GM23338 (cell line): ENCODE results near the gene KDM1A.

ENCODE experiments used
- CTCF ChIP-seq, 2 experiments: fragments of 200-600 bp in 1 of 2; sonication (generic) in 1 of 2; conservative IDR thresholded peaks; 2 replicates each; pipeline versions ENCODE4 v1.5.1 to v1.6.1; 2016 to 2017; ENCODE audit warnings: antibody characterized with exemption in 2 of 2, low read depth in 2 of 2, mild to moderate bottlenecking in 2 of 2, moderate library complexity in 1 of 2
- EZH2 ChIP-seq: fragments of 200-600 bp; sonication (generic); IDR thresholded peaks from one replicate; pipeline ENCODE4 v1.8.0; 2017; ENCODE audit warnings: antibody characterized with exemption, mild to moderate bottlenecking, low read depth; ENCODE audit not compliant: unreplicated experiment
- EZH2phosphoT487 ChIP-seq: fragments of 200-600 bp; sonication (generic); IDR thresholded peaks from one replicate; pipeline ENCODE4 v1.8.1; 2018; ENCODE audit warnings: antibody characterized with exemption; ENCODE audit not compliant: unreplicated experiment
- REST ChIP-seq: IDR thresholded peaks from one replicate; pipeline ENCODE4 v1.6.1; 2018; ENCODE audit warnings: antibody characterized with exemption; ENCODE audit not compliant: unreplicated experiment

- no peak for TF ChIP-seq CTCF (conservative IDR thresholded peaks at IDR 0.05; ENCODE audit: low read depth in 2 of 2)
- no peak for TF ChIP-seq EZH2phosphoT487
- TF ChIP-seq REST = no peak
- no peak for TF ChIP-seq EZH2
Measured at GRCh38 chr1:22975694-22976093, 43.6 kb upstream of the KDM1A start.
